ENCODE measurements around the gene XRCC5.

- TF ChIP-seq, protein P1, sequence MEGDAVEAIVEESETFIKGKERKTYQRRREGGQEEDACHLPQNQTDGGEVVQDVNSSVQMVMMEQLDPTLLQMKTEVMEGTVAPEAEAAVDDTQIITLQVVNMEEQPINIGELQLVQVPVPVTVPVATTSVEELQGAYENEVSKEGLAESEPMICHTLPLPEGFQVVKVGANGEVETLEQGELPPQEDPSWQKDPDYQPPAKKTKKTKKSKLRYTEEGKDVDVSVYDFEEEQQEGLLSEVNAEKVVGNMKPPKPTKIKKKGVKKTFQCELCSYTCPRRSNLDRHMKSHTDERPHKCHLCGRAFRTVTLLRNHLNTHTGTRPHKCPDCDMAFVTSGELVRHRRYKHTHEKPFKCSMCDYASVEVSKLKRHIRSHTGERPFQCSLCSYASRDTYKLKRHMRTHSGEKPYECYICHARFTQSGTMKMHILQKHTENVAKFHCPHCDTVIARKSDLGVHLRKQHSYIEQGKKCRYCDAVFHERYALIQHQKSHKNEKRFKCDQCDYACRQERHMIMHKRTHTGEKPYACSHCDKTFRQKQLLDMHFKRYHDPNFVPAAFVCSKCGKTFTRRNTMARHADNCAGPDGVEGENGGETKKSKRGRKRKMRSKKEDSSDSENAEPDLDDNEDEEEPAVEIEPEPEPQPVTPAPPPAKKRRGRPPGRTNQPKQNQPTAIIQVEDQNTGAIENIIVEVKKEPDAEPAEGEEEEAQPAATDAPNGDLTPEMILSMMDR (IDR thresholded peaks at IDR 0.05; ENCODE audit: poor library complexity, severe bottlenecking), result no peak
- no peak for TF ChIP-seq POLR2AphosphoS5 (IDR thresholded peaks at IDR 0.05)
- no peak for TF ChIP-seq REST (IDR thresholded peaks at IDR 0.05; ENCODE audit: borderline replicate concordance)
- no peak for TF ChIP-seq MXI1 (conservative IDR thresholded peaks at IDR 0.05; ENCODE audit: poor library complexity, severe bottlenecking)
Measured at GRCh38 chr2:216206041-216206703, 97.0 kb downstream of the XRCC5 start.

Measured in neural cell (in vitro differentiated cells).